GM21786 (cell line): ENCODE measurements around the gene SGK1.
A peak's percentile ranks its signal among the peaks of the same experiment; 100 is the strongest.
"Not testable (repeated sequence)": the region's sequence is repeated elsewhere in the genome, so short reads cannot be mapped to it uniquely, and the experiment has no call there.

Experiments used
- ATAC-seq: cut with Tn5 transposase; IDR thresholded peaks from one replicate; pipeline ENCODE4 v1.9.1; 2021; ENCODE audit not compliant: unreplicated experiment

Gene SGK1

DNA sequence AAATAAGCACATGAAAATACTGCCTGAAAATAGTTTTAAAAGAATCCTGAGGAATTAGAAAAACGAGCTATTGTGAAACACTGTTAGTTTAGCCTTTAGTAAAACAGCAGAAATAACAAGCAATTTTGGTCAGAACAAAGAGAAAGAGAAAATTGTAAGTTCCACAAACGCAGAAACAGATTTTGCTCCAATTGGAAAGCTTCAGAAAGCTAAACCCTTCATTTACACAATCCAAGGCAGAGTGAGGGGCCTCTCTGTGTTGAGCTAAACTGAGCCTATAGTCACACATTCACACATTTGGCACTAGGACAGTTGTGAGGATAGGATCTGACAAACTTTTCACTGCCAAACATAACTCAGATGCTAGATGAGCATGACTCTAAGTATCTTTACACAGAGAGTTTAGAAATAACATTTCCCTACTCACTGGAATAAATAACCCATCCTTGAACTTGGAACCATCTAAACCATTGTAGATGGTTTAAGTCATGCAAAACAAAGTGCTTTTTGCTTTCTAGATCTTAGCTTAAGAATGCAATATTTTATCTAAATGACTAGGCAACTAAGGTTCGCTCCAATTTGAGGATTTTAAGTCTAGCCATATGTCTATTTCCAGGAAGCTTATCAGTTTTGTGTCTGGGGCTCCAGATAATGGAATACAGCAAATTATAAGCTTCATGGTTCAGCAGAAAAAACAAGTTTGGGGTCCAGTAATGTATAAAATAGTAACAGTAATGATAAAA, 122.6 kb downstream of the SGK1 start:
- no peak for ATAC-seq

DNA sequence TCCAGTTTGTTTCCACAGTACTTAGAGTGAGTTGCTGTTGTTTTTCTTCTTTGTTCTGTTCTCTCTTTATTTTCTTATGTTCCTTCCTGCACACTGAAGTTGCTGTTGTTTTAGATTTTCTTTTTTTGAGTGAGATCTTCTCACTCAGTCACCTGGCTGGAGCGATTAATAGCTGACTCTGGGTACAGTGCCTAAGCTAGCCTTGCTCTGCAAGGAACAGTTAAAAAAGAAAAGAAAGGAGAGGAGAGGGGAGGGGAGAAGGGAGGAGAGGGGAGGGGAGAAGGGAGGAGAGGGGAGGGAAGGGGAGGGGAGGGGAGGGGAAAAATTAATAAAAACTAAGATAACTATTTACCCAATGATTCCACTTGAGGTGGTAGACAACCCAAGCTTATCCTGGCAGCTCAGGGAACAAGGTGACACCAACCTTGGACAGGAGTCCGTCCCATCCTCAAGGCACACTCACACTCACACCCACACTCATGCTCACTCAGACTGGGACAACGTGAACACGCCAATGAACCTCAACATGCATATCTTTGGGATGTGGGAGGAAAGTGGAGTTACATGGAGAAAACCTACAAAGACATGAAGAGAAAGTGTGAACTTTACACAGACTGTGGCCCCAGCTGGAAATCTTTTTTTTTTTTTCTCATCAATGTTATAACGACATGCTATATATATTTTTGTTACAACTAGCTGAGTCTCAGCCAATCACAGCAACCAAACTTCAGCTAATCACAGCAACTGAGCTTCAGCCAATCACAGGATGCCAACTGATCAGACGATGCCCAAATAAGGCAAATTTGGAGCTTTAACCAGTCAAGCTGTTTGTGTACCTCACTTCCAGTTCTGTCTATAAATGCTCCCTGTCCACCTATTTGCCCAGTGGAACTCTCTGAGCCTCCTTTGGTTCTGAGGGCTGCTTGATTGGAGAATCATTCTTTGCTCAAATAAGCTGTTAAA, 124.1 kb downstream of the SGK1 start:
- ATAC-seq = no peak

DNA sequence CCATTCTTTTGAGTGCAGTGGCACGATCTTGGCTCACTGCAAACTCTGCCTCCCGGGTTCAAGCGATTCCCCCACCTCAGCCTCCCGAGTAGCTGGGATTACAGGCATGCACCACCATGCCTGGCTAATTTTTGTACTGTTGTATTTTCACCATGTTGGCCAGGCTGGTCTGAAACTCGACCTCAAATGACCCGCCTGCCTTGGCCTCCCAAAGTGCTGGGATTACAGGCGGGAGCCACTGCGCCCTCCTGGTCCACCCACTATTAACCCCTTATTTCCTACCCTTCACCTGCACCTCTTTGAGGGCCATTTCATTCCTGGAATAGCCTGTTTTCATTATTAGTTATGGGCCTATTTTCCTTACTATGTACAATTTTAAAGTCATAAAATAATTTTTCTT, 125.3 kb downstream of the SGK1 start:
- not testable (repeated sequence) for ATAC-seq

DNA sequence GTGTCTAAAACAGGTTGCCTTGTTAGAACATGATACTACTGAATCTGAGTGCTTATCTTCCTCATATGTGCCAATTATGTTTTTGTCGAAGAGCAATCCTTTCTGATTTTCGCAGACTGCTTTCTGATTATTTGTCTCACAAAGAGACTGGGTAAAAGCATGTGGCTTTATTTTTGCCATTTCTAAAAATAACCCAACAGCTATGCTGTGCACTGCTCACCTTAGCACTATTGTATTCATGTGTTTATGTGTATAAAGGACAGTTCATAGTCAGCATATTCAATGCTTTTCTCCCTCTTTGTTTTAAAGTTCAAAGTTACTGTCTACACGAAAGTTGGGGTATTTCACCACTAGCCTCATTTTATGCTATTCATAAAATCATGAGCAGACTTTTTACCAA, 127.0 kb downstream of the SGK1 start:
- no peak for ATAC-seq

DNA sequence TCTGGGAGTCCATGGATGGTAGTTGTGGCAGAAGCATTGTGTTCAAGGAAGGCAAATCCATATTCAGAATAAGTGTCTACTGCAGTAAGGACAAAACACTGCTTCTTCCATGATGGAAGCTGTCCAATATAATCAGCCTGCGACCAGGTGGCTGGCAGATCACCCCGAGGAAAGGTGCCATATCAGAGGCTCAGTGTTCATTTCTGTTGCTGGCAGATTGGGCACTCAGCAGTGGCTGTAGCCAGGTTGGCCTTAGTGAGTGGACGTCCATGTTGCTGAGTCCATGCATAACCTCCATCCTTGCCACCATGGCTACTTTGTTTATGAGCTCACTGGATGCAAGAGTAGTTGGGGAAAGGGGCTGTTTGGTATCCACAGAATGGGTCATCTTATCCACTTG, 130.2 kb downstream of the SGK1 start:
- no peak for ATAC-seq

DNA sequence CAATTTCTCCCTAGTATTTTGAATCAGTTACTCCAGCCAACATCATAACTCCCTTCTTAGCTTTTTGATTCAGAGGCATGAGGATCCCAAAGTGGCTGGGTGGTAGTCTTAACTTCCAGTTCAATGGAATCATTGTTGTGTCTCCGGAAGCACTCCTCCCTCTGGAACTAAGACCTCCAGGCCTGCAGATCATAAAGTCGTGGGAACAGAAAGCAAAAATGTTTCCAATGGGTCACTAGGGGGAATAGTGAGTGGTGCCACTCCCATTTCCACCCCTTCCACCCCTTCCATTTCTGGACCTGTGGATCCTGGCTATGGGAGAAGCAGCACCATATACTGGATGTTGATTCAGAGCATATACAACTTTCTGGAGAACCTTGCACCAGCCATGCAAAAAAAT, 130.8 kb downstream of the SGK1 start:
- no peak for ATAC-seq

DNA sequence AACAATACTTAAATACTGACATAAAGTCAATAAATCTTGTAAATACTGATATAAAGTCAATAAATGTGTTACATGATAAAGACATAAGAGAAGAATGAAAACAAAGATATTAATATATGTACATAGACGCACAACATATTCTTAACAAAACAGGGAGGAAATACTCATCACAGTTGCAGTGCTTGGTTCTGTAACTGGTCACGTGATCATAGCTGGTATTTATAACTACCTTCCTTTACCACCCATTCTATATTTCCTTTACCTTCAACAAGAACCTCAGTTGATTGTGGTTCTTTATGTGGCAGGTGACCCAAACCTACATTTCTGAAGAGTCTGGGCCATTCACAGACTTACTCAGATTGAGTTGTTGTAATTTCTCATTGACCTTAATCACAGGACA, 131.6 kb downstream of the SGK1 start:
- no peak for ATAC-seq

DNA sequence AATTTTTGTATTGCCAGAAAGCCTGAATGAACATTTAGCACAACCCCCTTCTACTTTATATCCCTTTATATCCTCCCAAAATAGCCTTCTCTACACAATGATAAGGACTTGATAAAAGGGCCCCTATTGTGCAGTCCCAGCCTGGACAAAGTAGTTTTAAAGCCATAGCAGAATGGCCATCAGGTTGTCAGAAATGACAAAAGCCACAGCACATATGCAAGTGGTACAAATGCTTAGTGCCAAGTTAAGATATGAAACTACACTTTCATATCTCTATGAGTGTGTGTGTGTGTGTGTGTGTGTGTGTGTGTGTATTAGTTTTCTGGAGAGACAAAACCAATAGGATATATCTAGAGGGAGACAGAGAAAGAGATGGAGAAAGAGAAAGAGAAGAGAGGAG, 132.6 kb downstream of the SGK1 start:
- no peak for ATAC-seq

DNA sequence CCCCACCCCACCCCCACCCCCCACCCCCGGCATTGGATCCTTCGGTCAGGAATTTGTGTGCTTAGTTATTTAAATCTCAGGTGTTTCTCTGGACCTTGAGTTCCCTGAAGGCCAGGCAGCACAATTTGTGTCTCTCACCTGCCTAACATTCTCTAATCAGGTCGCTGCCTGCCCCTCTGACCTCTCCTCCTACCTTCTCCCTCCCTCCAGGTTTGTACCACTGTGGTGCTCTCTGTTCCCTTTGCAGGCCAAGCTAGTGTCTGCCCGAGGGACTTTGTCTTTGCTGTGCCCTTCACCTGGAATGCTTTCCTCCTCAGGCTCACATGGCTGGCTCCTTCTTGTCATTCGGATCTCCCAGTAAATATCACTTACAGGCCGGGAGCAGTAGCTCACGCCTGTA, 134.1 kb downstream of the SGK1 start:
- ATAC-seq = no peak

DNA sequence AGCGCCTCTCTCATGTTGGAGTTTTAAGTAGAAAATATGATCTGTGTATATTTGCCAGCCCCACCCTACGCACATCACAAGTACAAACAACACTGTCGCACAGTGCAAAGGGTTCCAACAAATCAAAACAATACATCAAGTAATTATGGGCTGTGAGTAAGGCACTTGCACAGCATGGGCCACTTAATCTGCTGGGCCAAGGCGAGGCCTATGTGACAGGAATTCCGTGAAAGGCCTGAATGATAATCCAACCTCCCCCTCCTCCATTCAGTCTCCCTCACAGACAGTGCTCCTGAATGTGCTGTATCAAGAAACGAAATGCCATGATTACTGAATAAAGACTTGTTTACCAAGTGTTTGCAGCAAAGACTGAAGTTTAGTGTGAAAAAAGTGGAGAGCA, 135.4 kb downstream of the SGK1 start:
- no peak for ATAC-seq

DNA sequence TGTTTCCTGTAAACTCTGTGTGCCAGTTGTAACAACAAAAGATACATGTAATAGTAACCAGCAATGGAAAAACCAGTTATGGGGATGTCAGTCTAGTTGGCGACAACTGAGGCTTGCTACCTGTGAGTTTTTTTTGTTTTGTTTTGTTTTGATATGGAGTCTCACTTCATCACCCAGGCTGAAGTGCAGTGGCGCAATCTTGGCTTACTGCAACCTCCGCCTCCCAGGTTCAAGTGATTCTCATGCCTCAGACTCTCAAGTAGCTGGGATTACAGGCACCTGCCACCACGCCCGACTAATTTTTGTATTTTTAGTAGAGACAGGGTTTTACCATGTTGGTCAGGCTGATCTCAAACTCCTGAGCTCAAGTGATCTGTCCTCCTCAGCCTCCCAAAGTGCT, 136.2 kb downstream of the SGK1 start:
- not testable (repeated sequence) for ATAC-seq

DNA sequence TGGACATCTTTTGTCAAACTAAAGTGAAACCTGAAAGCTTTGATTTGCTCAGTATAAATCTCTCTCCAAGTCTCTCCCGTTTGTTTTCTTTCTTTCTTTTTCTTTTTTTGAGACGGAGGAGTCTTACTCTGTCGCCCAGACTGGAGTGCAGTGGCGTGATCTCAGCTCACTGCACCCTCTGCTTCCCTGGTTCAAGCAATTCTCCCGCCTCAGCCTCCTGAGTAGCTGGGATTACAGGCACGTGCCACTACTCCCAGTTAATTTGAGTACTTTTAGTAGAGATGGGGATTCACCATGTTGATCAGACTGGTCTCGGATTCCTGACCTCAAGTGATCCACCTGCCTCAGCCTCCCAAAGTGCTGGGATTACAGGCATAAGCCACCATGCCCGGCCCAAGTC, 136.7 kb downstream of the SGK1 start:
- ATAC-seq = not testable (repeated sequence)

DNA sequence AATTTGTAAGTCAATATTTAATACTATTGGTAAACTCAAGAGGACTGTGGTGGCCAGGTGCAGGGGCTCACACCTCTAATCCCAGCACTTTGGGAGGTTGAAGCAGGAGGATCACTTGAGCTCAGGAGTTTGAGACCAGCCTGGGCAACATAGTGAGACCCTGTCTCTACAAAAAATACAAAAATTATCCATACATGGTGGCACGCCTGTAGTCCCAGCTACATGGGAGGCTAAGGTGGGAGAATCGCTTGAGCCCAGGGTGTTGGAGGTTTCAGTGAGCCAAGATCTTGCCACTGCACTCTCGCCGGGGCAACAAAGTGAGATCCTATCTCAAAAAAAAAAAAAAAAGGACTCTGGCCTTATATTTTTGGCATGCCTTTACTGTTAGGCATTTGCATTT, 137.4 kb downstream of the SGK1 start:
- not testable (repeated sequence) for ATAC-seq

DNA sequence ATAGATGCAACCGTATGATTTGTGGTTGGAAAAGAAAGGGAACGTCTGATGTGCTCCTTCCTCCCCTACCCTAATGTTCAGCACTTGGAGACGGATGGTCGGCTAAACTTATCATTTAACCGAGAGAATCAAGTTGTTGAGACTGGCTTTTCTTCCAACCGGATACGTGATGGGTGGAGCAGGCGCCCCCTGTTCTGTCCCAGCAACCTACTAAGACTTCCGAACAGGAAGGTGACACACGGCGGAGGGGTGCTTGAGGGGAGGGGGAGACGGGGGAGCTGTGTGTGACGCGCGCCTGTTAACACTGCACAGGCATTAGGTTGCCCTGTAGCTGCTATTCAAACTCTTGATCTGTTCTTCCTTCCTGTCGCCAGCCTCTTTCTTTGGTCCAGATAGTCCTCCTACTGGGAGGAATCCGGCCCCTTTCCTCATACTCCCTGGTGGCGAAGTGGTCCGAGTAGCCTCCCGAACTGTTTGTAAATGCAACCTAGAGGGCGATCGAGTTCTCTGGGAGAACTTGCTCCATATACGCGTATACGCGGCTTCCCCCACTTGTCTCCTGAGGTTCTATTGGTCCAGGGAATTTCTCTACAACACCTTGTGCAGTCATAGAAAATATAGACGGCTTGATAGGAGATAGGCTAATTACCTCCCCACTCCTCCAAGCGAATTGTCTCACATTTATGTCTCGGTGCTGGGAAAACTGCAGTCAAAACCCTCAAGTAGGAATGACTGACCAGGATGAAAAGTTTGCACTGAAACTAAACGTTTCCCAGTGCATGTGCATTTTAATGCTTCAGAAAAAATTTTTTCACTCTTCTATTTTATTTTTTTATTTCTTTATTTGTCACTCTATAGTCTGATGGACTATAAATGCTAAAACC, 139.5 kb downstream of the SGK1 start:
- ATAC-seq = peak; percentile 20

DNA sequence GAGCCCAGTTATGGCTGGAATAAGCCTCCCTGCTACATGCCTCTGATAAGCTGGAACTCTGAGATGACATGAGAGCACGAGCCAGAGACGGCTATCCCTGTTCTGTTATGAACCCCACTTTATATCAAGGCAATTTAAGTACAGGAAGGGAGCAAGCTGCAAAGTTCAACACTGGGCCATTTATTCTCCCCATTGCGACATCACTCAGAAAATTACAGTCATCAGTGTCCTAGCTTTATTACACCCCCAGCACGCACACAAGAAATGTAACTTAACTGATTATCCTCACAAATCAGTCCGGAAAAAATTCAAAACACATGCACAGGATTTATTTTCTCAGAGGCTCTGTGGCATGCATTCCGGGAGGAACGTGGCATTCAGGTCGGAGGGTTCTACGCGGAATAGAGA, 140.2 kb downstream of the SGK1 start:
- ATAC-seq = no peak

DNA sequence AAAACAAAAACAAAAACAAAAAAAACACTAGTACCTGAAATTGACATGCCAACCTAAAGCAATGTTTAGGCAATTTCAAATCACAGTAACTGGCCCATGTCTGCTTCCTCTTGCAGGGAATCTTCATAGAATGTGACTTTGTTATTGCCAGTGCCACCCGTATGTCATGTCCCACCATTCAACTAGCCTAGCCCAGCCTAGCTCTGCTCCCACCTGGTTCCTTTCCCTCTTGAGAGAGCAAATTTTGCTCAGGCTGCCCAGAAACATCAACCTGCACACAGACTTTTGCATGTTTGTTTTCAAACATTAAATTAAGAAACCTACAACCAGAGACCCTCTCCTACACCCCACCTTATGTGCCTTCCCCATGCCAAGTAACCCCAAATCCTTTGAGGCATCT, 140.7 kb downstream of the SGK1 start:
- ATAC-seq = no peak

DNA sequence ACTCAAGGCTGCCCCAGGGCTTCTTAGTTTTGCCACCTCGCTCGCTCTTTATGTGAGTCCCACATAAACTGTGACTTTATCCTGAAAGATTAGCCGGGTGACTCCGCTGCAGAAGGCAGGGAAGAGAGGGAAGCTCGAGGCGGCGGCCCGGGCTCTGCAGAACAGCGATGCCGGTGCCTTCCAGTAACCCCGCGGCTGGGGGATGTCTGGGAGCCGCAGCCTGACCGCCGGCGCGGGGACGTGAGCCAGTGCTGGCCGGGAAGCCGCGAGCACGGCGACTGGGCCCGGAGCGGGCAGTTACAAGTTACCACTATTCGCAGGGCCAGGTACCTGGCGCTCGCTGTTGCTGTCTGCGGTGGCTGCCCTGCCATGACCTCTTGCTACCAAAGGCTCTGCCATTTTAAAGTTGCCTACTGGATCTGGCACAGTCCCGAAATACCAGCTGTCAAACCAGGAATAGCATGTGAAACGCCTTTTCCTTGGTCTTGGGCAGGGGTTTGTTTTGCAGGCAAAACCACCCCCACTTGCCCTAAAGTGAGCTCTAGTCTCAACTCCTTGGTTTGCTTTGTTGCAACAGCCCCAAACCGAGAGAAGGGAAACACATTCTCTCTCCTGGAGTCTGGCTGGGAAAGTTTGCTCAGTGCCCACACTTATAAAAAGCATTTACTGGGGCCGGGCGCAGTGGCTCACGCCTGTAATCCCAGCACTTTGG, 141.5 kb downstream of the SGK1 start:
- no peak for ATAC-seq

DNA sequence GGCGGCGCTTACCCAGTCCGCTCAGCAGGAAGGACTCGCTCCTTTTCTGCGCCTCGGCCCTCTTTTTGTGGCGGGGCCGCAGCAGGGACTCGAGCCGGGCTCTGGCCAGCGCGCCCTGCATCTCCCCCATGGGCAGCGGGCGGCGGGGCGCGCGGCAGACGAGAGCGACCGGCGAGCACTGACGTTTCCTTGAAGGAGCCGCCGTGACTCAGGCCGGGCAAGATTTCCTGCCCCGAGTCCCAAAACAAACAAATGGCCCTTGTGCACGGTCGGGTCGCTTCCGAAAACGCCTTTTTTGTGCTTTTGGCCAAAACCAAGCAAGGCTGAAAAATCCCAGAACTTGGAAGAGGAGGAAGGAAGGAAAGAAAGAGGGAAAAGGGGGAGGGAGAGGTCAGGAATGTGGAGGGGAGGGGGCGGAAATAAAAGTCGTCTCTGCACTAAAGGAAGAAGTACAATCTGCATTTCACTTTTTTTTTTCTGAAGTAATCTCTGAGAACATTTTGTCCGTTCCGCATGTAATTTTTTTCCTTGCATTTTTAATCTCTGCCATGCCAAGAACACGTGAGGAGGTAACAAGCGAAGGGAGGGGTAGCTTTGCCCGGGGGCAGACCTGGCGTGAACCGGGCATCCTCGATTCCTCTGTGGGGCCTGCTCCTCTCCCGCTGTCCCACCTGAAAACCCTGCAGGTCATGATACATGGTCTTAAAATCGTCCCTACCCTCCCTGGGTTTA, 142.2 kb downstream of the SGK1 start:
- peak; percentile 12 for ATAC-seq

DNA sequence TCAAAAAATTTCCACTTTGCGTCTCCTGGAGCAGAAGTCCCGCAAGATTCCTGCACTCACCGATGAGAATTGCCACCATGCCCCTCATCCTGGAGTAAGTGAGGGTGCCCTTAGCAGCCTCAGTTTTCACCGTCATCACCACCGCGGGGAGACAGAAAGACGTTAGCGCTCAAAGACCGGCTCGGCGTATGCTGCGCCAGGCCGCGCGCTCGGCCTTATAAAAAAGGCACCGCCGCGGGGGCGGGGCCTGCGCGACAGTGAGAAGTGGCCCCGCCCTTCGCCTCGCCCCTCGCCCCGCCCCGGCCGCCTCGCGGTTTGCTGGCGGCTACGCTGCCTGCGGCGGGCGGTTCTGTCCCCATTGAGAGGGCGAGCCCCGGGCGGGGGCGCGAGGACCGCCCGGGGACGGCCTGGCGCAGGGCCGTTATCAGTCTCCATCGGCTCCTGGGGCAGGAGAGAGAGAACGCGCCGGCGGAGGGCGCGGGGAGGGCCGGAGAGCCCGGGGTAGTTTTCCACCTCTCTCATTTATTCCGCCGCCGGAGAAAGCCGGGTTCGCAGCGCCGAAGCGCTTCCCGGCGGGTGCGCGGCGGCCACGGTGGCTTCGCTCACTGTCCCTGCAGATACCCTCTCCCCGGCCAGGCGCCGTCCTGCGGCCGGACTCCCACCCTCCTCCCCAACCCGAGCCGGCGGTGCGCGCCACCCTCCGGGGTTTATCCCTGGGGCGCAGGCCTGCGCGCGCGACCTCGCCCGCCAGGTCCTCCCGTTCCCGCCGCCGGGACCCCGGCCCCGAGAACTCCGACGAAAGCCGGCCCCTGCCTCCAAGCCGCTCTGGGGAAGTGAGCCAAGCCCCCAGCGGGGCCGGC, 143.0 kb downstream of the SGK1 start:
- ATAC-seq = peak; percentile 78
